Measurements from ENCODE around the gene DNAJB12.

Gene DNAJB12

DNA sequence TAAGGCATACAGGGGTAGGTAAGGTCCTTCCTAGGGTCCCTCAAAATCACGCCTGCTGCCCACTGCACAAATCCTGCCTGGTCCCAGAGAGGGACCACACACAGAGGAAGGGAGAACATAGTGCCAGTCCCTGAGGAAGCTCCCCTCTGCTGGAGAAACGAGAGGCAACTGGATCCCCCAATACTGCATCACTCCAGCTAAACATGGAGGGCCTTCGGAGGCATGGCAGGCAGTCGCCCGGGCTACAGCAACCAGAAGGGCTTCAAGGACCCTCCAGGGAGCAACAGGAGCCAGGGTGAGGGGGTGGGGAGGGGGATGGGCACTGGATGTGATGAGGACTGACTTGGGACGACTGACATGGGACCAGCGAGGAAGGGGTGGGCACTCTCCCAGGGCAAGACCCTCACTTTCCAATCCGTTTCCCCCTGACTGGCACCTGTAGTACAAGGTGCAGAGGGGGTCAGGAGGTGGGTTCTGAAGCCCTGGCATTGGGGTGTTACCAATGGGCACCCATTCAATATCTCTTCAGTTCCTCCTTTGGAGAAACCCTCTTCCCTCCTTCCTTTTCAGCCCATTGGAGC lies 59.3 kb downstream of the DNAJB12 start:
- no peak for DNase-seq (ENCODE audit: low read depth in 2 of 2)

GRCh38 chr10:72292223-72292691 lies 62.5 kb downstream of the DNAJB12 start:
- no peak for DNase-seq (ENCODE audit: low read depth in 2 of 2)

DNA sequence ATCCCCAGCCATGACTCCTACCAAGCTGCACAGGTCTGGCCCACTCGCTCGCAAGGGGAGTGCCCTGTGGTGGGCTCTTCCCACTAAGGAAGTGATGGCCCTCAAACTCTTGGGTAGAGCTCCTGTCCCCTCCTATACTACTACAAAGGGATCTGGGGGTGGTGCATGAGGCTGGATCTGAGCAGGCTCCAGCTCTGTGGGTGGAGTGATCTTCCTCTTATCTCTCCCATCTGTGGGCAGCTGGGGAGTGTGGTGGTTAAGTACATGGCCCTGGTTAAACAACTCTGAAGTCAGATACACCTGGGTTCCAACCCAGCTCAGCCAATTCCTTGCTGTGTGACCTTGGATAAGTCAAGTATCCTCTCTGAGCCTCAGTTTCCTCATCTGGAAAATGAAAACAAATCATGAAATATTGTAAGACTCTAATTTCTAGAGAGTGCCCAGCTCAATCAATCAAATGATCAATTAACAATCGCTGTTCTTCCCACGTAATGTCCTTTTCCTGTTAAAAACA lies 63.6 kb downstream of the DNAJB12 start:
- no peak for DNase-seq (ENCODE audit: low read depth in 2 of 2)

DNA sequence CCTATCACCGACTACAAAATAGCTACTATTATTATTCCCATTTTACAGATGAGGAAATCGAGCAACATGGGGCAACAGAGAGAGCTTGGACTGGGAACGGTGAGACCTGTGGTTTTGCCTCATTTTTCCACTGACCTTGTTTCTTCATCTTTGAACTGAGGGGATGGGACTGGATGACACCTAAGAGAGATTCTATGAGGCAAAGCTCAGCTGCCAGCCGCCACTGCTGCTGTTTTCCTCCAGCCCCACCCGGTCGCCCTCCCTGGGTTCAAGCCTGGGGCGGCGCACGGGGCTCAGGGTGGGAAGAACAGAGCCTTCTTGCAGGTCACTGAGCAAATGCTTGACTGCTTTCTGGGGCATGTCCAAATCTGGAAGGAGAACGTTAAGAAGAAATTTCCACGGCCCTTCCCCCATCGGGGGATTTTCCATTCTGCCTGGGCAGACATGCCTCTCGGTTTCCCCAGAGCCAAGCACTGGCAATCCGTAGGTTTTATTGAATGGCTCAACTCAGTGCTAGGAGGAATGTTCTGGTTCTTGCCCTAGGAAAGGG lies 68.7 kb downstream of the DNAJB12 start:
- no peak for DNase-seq (ENCODE audit: low read depth in 2 of 2)

DNA sequence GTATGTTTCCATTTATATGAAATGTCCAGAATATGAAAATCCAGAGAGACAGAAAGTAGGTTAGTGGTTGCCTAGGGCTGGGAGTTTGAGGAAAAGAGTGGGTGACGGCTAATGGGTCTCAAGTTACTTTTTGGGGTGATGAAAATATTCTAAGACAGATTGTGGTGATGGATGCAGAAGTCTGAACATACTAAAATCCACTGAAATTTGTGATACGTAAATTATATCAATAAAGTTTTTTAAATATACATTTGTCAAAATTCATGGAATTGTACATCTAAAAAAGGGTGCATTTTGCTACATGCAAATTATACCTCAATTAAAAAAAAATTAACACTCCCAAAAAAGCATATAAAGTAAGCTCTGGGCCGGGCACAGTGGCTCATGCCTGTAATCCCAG lies 71.6 kb downstream of the DNAJB12 start:
- no peak for DNase-seq (ENCODE audit: low read depth in 2 of 2)
